ENCODE data around the gene RAB11FIP4. TPM values are rescaled to one million over a fixed set of nuclear protein-coding genes. Genes with fewer than 3 reads are reported as not detected.

Gene RAB11FIP4
- total RNA-seq, 1 donor from 2014 or later = 32.4 TPM

DNA sequence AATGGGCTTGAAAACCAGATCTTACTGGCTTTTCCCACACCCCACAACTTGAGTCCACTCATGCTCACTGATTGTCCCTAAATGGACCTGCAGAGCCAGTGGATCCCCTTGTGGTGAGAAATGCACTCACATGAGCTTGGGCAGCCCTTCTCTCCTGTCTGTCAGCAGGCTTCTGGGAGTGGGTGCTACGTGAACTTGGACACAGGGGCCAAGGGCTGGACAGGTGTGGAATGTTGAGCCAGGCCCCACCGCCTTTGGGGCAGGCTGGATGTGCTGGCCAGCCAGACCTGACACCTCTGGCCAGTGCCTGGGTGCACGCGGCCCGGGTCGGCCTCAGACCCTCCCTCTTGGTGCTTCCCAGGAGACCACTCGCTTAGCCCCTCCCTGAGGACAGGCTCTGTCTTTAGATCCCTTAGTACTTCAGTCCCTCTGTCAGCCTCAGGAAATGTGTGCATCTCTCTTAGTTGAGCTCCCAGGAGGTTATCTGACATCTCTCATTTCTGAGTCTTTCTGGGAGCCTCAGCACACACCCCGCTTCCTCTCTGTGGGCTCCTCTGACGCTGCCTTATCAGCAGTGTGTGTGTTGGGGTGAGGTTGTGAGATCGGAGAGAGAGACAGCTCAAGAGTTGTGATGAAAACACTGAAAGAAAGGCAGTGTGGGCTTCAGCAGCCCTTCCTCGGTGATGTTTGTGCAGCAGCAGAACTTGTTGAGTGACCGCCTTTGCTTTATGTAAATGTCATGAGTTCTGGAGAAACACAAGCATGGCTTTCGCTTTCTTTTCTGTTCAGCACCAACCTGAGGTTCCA lies 117.0 kb downstream of the RAB11FIP4 start:
- DNase-seq (ENCODE audit: extremely low spot score, unreplicated experiment) = no peak
- Mint-ChIP-seq H3K9me3 (no peaks in the 10 kb centered on the region), H3K4me1 (ENCODE audit: unreplicated experiment) (peaks cover 9% of the 10 kb centered on the region), H3K36me3 (no peaks in the 10 kb centered on the region), H3K27ac (peak overlapping the region; percentile 82), H3K4me3 (peak overlapping the region; percentile 42), H3K27me3 (no peaks in the 10 kb centered on the region)
- TF ChIP-seq, protein P1, sequence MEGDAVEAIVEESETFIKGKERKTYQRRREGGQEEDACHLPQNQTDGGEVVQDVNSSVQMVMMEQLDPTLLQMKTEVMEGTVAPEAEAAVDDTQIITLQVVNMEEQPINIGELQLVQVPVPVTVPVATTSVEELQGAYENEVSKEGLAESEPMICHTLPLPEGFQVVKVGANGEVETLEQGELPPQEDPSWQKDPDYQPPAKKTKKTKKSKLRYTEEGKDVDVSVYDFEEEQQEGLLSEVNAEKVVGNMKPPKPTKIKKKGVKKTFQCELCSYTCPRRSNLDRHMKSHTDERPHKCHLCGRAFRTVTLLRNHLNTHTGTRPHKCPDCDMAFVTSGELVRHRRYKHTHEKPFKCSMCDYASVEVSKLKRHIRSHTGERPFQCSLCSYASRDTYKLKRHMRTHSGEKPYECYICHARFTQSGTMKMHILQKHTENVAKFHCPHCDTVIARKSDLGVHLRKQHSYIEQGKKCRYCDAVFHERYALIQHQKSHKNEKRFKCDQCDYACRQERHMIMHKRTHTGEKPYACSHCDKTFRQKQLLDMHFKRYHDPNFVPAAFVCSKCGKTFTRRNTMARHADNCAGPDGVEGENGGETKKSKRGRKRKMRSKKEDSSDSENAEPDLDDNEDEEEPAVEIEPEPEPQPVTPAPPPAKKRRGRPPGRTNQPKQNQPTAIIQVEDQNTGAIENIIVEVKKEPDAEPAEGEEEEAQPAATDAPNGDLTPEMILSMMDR (conservative IDR thresholded peaks at IDR 0.05) = peak; percentile 57

DNA sequence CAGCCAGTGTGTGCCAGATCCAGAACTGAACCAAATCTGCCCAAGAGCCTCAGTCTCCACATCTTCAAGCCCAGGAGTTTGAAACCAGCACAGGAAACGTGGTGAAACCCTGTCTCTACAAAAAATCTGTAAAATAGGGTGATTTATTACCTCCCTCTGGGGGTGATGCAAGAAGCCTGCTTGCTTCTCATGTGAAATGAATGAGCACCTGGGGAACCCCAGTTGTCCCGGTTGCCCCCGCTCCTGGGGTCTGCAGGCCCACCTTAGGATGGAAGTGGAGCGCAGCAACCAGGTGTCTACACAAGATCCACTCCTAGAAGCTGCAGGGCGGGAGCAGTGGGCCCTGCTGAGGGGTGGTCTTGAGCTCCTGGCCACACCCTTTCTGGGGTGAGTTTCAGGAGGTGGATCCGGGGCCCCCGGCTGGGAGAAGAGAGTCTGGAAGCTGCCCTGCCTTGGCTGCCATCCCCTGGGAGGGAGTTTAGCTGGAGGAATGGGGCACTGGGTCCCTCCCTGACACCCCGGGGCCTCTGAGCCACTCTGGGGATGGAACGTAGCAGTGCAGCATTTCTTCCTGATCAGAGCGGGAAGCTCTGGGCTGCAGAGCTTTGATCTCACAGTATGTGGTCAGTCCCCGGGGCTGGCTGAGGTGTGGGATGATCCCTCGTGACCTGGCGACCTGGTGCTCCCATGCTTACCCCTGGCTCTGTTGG lies 117.8 kb downstream of the RAB11FIP4 start:
- peaks cover 9% of the 10 kb centered on the region for H3K4me1 Mint-ChIP-seq (ENCODE audit: unreplicated experiment)
- no peaks in the 10 kb centered on the region for H3K9me3 Mint-ChIP-seq
- no peaks in the 10 kb centered on the region for H3K36me3 Mint-ChIP-seq
- peak overlapping the region; percentile 42 for H3K4me3 Mint-ChIP-seq
- peak overlapping the region; percentile 82 for H3K27ac Mint-ChIP-seq
- TF ChIP-seq, protein P1 (conservative IDR thresholded peaks at IDR 0.05) = no peak
- no peak for DNase-seq (ENCODE audit: extremely low spot score, unreplicated experiment)
- no peaks in the 10 kb centered on the region for H3K27me3 Mint-ChIP-seq

DNA sequence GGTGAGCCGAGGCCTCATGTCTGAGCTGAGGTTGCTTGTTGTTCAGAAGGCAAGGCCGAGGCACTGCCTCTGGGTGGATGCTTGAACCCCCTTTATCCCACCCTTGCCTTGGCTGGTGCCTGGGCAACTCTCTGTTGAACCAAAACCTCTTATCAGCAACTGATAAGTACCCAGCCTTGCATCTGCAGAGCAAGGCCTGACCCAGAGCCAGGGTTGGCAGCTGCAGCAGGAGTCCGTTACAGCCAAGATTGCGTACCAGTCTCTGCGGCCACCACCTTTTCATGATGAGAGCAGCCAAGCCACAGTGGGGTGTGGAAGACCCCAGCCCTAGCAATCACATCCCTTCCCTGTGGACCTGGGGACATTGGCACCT lies 118.3 kb downstream of the RAB11FIP4 start:
- Mint-ChIP-seq H3K27me3 (no peaks in the 10 kb centered on the region), H3K4me3 (no peak overlapping the region), H3K9me3 (no peaks in the 10 kb centered on the region), H3K27ac (no peak overlapping the region), H3K36me3 (no peaks in the 10 kb centered on the region), H3K4me1 (ENCODE audit: unreplicated experiment) (peaks cover 11% of the 10 kb centered on the region)
- TF ChIP-seq, protein P1 (conservative IDR thresholded peaks at IDR 0.05) = no peak
- DNase-seq (ENCODE audit: extremely low spot score, unreplicated experiment) = no peak

DNA sequence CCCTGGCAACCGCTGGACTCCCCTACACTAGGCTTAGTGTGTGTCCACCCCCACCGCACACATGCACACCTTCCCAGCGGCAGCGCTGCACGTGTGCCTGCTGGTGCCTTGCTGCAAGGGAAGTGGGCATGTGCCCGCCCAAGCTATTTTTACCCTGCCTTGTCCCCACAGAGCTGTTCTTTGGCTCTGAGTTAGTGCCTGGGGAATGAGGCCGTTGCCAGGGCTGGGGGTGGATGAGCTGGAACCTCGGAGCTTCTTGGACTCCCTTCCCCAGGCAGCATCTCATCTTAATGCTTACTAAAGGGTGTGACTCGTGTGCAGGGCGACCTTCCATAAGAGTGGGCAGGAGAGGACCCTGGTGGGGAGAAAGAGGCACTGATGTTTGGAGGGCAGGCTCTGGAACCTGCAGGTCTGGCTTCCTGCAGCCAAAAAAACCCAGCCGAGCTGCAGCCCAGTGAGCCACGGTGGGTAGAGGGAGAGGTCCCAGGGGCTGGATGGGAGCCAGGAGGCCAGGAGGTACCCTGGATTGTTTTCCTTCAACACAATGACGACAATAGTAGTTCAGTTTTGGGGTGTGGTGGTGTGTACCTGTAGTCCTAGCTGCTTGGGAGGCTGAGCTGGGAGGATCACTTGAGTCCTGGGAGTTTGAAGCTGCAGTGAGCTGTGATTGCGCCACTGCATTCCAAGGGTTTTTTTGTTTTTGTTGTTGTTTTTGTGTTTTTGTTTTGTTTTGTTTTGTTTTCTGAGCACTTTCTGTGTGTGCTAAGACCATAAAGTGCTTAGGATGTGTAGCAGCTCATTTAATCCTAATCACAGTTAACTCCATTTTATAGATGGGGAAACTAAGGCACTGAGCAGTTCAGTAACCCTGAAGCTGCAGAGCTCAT lies 119.1 kb downstream of the RAB11FIP4 start:
- Mint-ChIP-seq H3K27me3 (no peaks in the 10 kb centered on the region), H3K4me1 (ENCODE audit: unreplicated experiment) (peaks cover 16% of the 10 kb centered on the region), H3K36me3 (no peaks in the 10 kb centered on the region), H3K4me3 (no peak overlapping the region), H3K9me3 (no peaks in the 10 kb centered on the region), H3K27ac (no peak overlapping the region)
- TF ChIP-seq, protein P1 (conservative IDR thresholded peaks at IDR 0.05) = no peak
- DNase-seq (ENCODE audit: extremely low spot score, unreplicated experiment) = no peak

DNA sequence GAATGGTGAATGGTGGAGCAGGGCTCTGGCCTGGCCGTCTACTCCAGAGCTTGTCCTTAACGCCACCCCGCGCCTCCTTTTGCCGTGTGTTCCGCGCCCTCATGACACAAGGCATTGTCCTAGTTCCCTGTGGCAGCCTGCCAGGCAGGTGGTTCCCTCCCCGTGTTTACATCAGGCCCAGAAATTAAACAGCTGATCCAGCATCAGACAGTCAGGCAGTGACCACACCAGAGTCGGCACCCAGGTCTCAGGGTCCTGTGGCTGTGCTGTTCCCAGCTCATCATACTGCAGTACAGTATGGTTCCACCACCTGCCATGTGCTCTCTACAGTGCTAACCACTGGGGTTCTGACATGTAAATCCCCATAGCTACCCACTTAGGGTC lies 119.7 kb downstream of the RAB11FIP4 start:
- Mint-ChIP-seq H3K27me3 (no peaks in the 10 kb centered on the region), H3K4me1 (ENCODE audit: unreplicated experiment) (peaks cover 16% of the 10 kb centered on the region), H3K36me3 (no peaks in the 10 kb centered on the region), H3K27ac (no peak overlapping the region), H3K4me3 (no peak overlapping the region), H3K9me3 (no peaks in the 10 kb centered on the region)
- TF ChIP-seq, protein P1 (conservative IDR thresholded peaks at IDR 0.05) = no peak
- DNase-seq (ENCODE audit: extremely low spot score, unreplicated experiment) = no peak
